Prostate gland (tissue), 2 donors: Measurements from ENCODE around the gene CRIM1.

ENCODE experiments used
- POLR2A ChIP-seq: fragments of 450-650 bp; IDR thresholded peaks from one replicate; pipeline ENCODE4 v1.6.1; 2016; ENCODE audit warnings: antibody characterized with exemption, mild to moderate bottlenecking
- TF ChIP-seq, protein P1 (sequence below), 4 experiments: fragments of 200-600 bp in 2 of 4; fragments of 450-650 bp in 2 of 4; sonication (generic) in 2 of 4; IDR thresholded peaks; 1 replicate in 3 of 4; 2 replicates in 1 of 4; pipeline ENCODE4 v1.5.1; 2016 to 2019; ENCODE audit warnings: antibody characterized with exemption in 4 of 4, mild to moderate bottlenecking in 2 of 4, moderate library complexity in 2 of 4

DNA sequence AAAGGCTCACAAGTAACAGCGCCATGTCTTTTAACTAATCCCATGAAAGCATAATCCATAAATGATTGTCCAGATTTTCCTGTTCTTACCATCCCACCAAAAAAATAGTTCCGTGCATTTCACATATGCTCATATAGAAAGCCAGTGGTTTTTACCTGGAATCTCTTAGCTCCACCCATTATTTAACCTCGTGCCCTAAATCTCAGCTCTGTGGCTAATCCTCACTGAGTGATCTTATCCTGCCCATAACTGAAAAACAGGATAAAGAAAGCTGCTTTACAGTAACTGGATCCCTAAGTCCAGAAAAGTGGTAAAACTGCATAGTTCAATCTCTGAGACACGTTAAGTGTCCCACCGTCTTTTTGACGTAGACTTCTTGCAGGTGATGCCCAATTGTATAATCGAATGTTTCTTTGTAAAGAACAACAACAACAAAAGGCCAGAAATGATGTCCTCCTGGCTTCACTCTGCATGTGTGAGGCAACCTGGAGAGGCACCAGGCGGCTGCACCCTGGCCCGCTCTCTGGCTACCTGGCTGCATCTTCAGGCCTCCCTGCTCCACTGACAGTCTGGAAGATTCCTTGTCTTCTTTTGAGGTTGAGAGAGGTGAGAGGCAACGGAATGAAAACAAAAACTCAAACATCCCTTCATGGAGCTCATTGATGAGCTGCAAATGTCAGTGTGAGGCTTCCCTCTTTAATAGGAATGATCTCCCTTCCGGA, 203.8 kb downstream of the CRIM1 start:
- TF ChIP-seq, protein P1, sequence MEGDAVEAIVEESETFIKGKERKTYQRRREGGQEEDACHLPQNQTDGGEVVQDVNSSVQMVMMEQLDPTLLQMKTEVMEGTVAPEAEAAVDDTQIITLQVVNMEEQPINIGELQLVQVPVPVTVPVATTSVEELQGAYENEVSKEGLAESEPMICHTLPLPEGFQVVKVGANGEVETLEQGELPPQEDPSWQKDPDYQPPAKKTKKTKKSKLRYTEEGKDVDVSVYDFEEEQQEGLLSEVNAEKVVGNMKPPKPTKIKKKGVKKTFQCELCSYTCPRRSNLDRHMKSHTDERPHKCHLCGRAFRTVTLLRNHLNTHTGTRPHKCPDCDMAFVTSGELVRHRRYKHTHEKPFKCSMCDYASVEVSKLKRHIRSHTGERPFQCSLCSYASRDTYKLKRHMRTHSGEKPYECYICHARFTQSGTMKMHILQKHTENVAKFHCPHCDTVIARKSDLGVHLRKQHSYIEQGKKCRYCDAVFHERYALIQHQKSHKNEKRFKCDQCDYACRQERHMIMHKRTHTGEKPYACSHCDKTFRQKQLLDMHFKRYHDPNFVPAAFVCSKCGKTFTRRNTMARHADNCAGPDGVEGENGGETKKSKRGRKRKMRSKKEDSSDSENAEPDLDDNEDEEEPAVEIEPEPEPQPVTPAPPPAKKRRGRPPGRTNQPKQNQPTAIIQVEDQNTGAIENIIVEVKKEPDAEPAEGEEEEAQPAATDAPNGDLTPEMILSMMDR (IDR thresholded peaks at IDR 0.05): no peak
- TF ChIP-seq POLR2A: no peak
